Measurements from ENCODE around the gene CD33. TPM values are rescaled to one million over a fixed set of nuclear protein-coding genes. Genes with fewer than 3 reads are reported as not detected.

The CD33 gene
- total RNA-seq, 1 experiment from 2014 or later: not detected

DNA sequence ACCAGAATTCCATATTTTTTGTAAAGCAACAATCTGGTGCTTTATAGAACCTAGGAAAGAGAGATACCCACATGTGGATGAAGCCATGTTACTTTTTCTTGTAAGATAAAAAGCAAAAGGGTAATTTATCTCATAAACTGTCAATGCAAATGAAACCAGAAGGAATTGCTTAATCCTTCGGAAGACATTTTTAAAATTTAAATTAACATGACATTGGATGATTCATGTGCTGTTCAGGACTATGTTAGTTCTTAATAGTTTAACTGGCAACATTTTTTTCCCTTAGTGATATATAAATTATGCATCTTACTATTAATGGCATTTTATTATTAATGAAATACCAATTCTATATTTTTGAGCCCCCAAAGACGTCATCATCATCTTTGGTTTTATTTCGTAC, 60.8 kb downstream of the CD33 start:
- H4K20me1 ChIP-seq (ENCODE audit: insufficient read depth): no peaks in the 10 kb centered on the region
- intact Hi-C loops (cut with micrococcal nuclease; ENCODE audit: unreplicated experiment): no loop called here
- no peaks in the 10 kb centered on the region for H3K36me3 ChIP-seq (ENCODE audit: low read depth)
- H3K27me3 ChIP-seq (ENCODE audit: insufficient read depth, low read depth): peaks cover 70% of the 10 kb centered on the region
- CTCF ChIA-PET: no interaction called here
- TF ChIP-seq CTCF (conservative IDR thresholded peaks at IDR 0.05) (no peak), EZH2 (IDR thresholded peaks at IDR 0.05; ENCODE audit: low read depth) (no peak)
- H3K4me3 ChIP-seq: no peak overlapping the region
- no peak overlapping the region for H3K4me2 ChIP-seq
- no peaks in the 10 kb centered on the region for H3K9me2 ChIP-seq (ENCODE audit: insufficient read depth)
- no peak overlapping the region for H2AFZ ChIP-seq
- no TSS peak for BruUV-seq (replicated peaks)
- H3F3A ChIP-seq (ENCODE audit: insufficient read depth, low read depth): no peaks in the 10 kb centered on the region
- H3K4me1 ChIP-seq (replicated peaks; ENCODE audit: insufficient read depth): no peaks in the 10 kb centered on the region
- H3K27ac ChIP-seq: no peak overlapping the region
- no peaks in the 10 kb centered on the region for H3K9me3 ChIP-seq (ENCODE audit: insufficient read depth, low read depth)
- no peak for DNase-seq
- POLR2A ChIA-PET (ENCODE audit: unreplicated experiment): no interaction called here
- no peaks in the 10 kb centered on the region for H3K79me2 ChIP-seq (ENCODE audit: low read depth)

Small RNAs within 50 kb of the gene (microRNA-seq; reads per million reads assigned to microRNA genes)
- gene MIR8074 (ENCODE audit: borderline number of aligned reads, borderline replicate concordance): not detected

Other genes with a start within 250 kb of the CD33 start
- 98.1 and 138 TPM in 2 replicates for gene KLK7, start 241.2 kb upstream of the CD33 start, total RNA-seq (2021)
- 120 and 128 TPM in 2 replicates for gene KLK8, start 223.5 kb upstream of the CD33 start, total RNA-seq (2021)
- 28.0 and 28.9 TPM in 2 replicates for gene KLK10, start 205.4 kb upstream of the CD33 start, total RNA-seq (2021)
- gene KLK11, start 198.5 kb upstream of the CD33 start, total RNA-seq (2021): 1.5 and 1.6 TPM in 2 replicates
- not detected in 2 replicates for gene KLK12, start 190.1 kb upstream of the CD33 start, total RNA-seq (2021)
- not detected in 2 replicates for gene KLK13, start 160.0 kb upstream of the CD33 start, total RNA-seq (2021)
- gene KLK14, start 142.2 kb upstream of the CD33 start, total RNA-seq (2021): 0.35 and 0.57 TPM in 2 replicates
- gene CTU1, start 116.7 kb upstream of the CD33 start, total RNA-seq (2021): 7.2 and 12.6 TPM in 2 replicates
- gene SIGLEC9, start 100.2 kb upstream of the CD33 start, total RNA-seq (2021): not detected in 2 replicates
- not detected in 2 replicates for gene SIGLEC7, start 82.8 kb upstream of the CD33 start, total RNA-seq (2021)
- not detected in 2 replicates for gene SIGLECL1, start 26.0 kb downstream of the CD33 start, total RNA-seq (2021)
- not detected in 2 replicates for gene IGLON5, start 86.6 kb downstream of the CD33 start, total RNA-seq (2021)
- 2.3 and 2.8 TPM in 2 replicates for gene VSIG10L, start 117.1 kb downstream of the CD33 start, total RNA-seq (2021)
- 204 and 252 TPM in 2 replicates for gene ETFB, start 141.3 kb downstream of the CD33 start, total RNA-seq (2021)
- 1.5 and 4.5 TPM in 2 replicates for gene CLDND2, start 143.9 kb downstream of the CD33 start, total RNA-seq (2021)
- not detected in 2 replicates for gene NKG7, start 147.6 kb downstream of the CD33 start, total RNA-seq (2021)
- not detected in 2 replicates for gene LIM2, start 162.9 kb downstream of the CD33 start, total RNA-seq (2021)
- 0.48 and 0.90 TPM in 2 replicates for gene C19orf84, start 165.5 kb downstream of the CD33 start, total RNA-seq (2021)
- gene SIGLEC10, start 192.6 kb downstream of the CD33 start, total RNA-seq (2021): not detected in 2 replicates
- not detected in 2 replicates for gene SIGLEC8, start 233.4 kb downstream of the CD33 start, total RNA-seq (2021)

Measured in PC-9 (cell line).